GM21515 (cell line): Measurements from ENCODE around the gene TGM1.
"Not testable (repeated sequence)": the region's sequence is repeated elsewhere in the genome, so short reads cannot be mapped to it uniquely, and the experiment has no call there.

Experiments
- ATAC-seq: cut with Tn5 transposase; IDR thresholded peaks from one replicate; pipeline ENCODE4 v1.9.1; 2021; ENCODE audit not compliant: unreplicated experiment

TGM1 gene

DNA sequence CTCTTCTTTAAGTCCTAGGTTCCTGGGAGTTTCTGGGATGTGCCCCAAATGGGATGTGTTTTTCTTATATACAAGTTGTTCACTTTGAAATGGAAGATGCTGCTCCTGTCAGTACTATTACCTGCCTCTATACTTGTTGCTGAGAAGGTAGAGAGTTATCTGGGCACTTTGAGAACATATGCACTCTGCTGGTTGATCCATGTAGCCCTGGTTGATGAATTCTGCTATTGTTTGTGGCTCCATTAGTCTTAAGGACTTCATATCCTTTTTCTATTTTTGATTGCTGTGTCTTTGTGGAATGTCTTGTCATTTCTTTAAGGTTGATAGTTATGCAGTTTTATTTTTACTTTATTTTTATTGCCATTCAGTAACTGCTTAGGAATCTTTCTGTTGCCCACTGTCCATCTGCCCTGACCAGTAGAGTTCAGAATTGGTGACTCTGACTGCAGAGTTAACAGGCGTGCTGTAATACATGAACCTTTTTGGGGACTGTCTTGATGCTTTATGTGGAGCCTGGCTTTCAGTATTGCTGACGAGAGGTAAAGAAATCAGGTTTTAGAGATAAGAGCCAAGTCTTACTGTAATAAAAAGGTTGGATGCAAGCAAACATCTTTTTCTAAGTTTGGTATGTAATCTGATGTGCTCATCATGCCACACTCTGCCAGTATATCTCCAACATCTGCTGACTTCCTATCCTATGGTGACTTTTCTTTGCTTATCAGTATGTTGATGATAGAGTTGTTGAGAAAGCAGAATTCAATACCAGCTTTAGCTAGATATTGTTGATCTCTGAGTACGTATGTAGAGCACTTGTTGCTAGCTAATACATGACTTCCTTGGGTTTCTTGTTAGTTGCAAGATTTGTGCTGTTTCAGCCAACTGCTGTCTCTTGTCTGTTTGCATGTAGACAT lies 28.6 kb downstream of the TGM1 start:
- no peak for ATAC-seq

- no peak for ATAC-seq
These were observed 29.5 kb downstream of the TGM1 start for GRCh38 chr14:24233538-24233866.

- ATAC-seq = peak; percentile 56
These were observed 30.1 kb downstream of the TGM1 start, which contains the start of gene GMPR2 for GRCh38 chr14:24232645-24233537. GMPR2 (plus strand) TSS chr14:24232929; CDS start chr14:24233254, 325 bp downstream.

DNA sequence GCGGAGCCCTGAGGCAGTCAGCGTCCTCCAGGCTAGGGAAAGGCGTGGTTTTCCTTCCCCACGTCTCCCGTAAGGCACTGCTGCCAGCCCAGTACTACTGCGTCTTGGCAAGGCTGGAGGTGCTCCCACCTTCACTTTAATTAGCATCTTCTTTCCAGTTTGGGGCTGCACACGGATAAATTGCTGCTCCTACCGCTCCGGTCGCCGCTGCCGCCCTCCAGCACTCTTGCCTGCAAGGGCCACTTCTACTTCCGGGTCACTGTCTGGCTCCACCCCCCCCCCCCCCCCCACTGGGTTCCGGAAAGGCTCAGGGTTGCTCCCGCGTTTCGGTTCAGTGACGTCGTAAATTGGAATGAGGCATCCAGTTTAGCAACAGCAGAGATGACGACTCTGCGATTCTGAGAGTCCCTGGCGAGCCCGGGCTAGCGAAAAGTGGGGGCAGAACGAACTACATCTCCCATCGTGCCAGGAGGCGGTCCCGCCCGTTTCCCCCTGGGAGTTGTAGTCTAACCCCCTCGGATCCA lies 30.8 kb downstream of the TGM1 start, which contains the start of gene NEDD8:
Gene NEDD8 (minus strand): TSS at position 247 of the 524 bp plus-strand sequence. CDS start 100 bp downstream, at position 147.
- peak; percentile 60 for ATAC-seq

GRCh38 chr14:24231263-24232120 lies 31.5 kb downstream of the TGM1 start:
- ATAC-seq = peak; percentile 9

- no peak for ATAC-seq
These were observed 34.1 kb downstream of the TGM1 start for GRCh38 chr14:24228902-24229301.

- ATAC-seq = no peak
These were observed 36.5 kb downstream of the TGM1 start for GRCh38 chr14:24226473-24226872.

DNA sequence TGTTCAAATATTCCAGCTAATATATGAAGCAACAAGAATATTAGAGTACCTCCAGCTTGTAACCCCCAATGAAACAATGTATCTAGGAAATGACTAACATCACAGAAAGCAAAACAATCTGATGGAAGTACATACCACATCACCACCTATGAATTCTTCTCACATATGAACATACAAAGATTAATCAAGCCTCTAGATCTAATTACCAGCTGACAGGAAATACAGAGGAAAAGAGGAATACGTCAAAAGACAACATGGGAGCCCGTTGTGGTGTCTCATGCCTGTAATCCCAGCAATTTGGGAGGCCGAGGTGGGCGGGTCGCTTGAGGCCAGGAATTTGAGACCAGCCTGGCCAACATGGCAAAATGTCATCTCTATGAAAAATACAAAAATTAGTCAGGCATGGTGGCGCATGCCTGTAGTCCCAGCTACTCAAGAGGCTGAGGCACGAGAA lies 38.3 kb downstream of the TGM1 start:
- ATAC-seq = no peak

DNA sequence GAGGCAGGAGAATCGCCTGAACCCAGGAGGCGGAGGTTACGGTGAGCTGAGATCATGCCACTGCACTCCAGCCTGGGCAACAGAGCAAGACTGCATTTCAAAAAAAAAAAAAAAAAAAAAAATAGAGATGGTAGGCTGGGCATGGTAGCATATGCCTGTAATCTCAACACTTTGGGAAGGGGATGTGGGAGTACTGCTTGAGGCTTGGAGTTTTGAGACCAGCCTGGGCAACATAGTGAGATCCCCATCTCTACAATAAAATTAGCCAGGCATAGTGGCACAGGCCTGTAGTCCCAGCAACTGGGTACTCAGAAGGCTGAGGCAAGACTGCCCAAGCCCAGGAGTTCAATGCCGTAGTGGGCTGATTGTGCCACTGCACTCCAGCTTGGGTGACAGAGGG lies 40.0 kb downstream of the TGM1 start:
- ATAC-seq = not testable (repeated sequence)

GRCh38 chr14:24219521-24219920 lies 43.5 kb downstream of the TGM1 start:
- no peak for ATAC-seq

GRCh38 chr14:24219080-24219479 lies 43.9 kb downstream of the TGM1 start:
- no peak for ATAC-seq

DNA sequence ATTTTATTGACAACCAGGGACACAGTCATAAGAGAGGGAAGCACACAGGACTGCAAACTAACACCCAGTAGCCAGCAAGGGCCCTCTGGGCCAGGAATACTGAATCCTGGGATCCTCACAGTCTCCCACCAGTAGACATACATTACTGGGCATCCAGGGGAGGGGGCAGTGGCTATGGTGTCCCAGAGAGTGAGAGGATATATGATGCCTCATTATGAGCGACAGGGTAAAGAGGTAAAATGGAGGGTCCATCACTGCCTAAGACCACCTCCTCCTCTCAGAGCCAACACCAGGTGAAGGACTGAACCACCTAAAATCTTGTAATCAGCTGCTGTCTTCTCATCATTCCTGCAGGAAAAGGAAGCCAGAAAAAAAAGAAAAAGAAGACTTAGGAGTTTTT lies 46.1 kb downstream of the TGM1 start:
- not testable (repeated sequence) for ATAC-seq

DNA sequence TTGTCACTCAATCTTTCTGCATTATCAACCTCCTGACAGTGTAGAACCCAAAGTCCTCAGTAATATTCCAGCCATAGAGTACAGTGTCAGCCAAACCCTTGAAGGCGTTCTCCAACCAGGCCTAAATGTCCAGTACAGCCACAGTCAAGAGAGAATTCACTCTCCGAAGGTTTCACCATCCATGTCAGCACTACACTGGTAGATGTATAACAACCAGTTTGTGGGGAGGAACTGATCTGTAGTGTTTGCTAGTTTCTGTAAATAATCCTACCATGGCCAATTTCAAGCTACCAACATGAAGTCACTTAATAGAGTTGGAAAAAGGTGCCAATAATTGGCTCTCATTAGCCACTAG lies 46.7 kb downstream of the TGM1 start:
- no peak for ATAC-seq

DNA sequence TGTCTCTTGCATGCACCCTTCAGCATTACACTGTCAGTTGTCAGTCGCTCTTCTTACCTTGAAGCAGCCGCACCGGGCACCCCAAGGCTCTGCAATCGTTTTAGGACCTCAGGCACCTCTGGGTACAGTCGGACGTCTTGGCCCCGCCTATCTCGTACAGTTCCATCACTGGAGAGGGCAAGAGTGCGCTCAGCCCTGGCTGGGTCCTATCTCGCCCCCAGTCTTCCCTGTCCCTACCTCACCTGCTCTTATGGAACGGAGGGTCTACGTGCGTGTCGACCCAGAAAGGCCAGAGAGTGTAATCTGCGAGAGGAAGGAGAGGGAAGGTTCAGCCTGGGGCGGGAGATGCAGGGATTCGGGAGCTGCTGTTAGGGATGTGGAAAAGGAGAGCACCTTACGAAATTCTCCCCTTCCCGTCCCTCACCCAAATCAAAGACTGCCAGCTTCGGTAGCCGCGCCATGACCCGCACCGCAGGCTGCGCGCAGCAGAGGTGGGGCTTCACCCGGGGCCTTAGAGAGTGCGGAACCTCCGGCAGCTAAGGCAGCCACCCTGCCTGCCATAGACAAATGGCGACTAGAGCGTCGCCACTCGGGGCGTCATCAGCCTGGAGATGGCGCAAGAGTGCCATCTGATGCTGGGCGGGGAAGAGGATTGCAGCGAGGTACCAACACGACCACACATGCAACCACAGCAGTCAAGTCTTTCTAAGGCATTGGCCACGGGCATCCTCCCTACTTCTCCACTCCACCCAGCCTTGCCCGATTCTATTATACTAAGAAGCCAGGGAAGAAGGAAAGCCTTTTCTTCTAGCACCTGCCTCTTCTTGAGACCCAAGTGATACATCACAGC lies 47.3 kb downstream of the TGM1 start, which contains the start of gene MDP1:
Gene MDP1 (minus strand): TSS at position 572 of the 850 bp plus-strand sequence. CDS start 111 bp downstream, at position 461.
- ATAC-seq = peak; percentile 63

GRCh38 chr14:24213866-24214662 lies 48.9 kb downstream of the TGM1 start:
- no peak for ATAC-seq

DNA sequence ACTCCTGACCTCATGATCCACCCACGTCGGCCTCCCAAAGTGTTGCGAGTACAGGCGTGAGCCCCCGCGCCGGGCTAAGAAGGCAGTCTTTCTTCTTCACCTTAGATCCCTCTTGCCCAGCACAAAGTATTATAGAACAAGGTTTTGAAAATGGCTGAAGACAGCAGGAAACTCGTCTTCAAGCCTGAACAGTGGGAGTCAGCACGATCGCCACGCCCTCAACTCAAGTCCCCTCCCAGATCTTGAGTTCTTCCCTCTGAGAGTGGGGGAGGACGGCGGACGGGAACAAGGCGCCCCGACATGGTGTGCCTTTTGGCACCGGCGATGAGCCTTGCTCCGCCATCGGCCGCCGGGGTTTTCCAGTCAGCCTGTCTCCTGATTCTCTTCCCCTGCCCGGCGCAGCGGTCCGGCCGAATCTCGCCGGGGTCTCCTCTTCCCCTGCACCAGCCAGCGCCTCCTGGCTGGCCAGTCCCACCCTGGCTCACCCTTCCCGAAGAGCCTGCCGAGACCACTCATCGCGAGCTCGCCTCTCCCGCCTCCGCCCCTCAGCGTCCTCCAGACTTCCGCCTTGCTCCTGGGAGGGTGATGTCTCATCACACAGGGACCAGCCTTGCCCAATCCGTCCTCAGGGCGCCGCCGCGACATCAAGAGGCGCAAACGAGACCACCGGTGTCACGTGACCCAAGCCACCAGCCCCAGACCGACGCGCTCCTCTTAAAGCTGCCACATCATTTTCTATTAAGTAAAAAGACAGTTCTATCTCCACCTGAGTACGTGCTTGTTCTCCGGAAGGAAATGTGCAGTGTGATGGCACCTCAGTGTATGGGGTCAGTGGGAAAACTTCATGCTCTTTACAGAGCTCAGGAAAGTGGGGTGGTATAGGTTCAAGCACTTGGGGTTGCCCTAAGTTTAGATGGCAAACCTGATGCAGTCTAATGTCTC lies 49.8 kb downstream of the TGM1 start, which contains the start of gene CHMP4A:
Gene CHMP4A (minus strand): TSS at position 565 of the 942 bp plus-strand sequence. CDS start 49 bp downstream, at position 516.
- peak; percentile 81 for ATAC-seq

DNA sequence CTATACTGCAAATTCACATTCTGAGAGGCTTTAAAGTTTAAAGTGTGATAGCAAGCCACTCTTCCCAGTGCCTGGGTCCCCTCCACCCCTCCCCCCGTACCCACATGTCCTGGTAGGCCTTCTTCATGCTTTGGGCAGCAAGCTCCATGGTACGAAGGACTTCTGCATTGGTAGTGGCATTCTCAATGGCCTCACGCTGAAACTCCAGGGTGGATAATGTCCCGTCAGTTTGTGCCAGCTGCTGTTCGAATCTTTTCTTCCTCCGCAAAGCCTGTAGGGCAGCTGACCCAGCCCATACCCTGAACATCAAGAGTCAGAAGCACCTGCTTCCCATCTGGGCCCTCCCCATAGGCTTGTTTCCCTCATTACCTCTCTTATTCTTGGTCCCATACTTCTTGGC lies 51.7 kb downstream of the TGM1 start:
- ATAC-seq = no peak
